Epidermal melanocyte (primary cell): ENCODE measurements around the gene PLK1.

Experiments
- DNase-seq: peaks from one replicate; pipeline ENCODE4 v3.0.0; 2011; ENCODE audit warnings: low spot score; ENCODE audit not compliant: insufficient read length

Gene PLK1

DNA sequence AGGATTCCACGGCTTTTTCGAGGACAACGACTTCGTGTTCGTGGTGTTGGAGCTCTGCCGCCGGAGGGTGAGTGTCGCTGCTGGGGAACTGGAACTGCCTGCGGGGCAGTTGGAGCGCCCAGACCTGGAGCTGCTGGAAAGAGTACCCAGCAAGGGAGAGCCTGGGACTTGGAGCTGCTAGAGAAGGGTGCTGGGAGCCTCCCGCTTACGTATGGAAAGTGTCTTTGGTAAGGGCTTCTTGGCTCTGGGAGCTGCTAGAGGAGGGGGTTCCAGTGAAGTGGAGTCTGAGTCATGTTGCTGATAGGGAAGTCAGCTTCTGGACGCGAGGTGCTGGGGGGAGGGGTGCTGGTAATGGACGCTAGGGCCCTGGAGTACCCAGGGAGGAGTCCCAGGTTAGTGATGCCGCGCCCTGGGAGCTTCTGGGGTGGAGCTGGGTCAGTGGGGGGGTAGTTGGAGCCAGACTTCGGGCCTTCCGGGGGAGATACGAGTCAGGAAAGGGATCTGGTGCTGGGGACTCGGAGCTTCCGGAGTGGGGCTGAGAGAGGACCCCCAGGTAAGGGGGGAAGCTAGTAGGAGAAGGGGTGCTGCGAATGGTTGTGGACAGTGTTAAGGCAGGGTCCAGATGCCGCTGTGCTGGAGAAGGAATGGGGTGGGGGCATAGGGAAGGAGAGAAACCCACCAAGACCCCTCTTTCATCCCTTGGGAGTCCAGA is 741 bp downstream of the PLK1 start:
- no peak for DNase-seq

GRCh38 chr16:23679986-23680336 is 1.3 kb downstream of the PLK1 start:
- DNase-seq, result no peak

- DNase-seq, result no peak
These were observed 3.5 kb downstream of the PLK1 start for GRCh38 chr16:23682181-23682580.

- DNase-seq, result no peak
These were observed 4.8 kb downstream of the PLK1 start for GRCh38 chr16:23683487-23683886.

- no peak for DNase-seq
These were observed 8.5 kb downstream of the PLK1 start for GRCh38 chr16:23687034-23687808.

DNA sequence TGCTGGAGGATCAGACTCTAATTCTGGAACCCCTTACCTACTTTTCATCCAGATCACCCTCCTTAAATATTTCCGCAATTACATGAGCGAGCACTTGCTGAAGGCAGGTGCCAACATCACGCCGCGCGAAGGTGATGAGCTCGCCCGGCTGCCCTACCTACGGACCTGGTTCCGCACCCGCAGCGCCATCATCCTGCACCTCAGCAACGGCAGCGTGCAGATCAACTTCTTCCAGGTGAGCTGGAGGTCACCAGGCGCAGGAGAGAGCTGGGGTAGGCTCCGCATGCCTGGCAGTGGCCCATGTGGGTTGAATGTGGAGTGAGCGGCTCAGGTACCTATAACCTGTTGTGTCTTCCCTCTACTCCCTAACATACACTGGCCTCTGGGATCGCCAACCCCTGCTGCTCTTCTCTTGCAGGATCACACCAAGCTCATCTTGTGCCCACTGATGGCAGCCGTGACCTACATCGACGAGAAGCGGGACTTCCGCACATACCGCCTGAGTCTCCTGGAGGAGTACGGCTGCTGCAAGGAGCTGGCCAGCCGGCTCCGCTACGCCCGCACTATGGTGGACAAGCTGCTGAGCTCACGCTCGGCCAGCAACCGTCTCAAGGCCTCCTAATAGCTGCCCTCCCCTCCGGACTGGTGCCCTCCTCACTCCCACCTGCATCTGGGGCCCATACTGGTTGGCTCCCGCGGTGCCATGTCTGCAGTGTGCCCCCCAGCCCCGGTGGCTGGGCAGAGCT is 10.9 kb downstream of the PLK1 start:
- no peak for DNase-seq

DNA sequence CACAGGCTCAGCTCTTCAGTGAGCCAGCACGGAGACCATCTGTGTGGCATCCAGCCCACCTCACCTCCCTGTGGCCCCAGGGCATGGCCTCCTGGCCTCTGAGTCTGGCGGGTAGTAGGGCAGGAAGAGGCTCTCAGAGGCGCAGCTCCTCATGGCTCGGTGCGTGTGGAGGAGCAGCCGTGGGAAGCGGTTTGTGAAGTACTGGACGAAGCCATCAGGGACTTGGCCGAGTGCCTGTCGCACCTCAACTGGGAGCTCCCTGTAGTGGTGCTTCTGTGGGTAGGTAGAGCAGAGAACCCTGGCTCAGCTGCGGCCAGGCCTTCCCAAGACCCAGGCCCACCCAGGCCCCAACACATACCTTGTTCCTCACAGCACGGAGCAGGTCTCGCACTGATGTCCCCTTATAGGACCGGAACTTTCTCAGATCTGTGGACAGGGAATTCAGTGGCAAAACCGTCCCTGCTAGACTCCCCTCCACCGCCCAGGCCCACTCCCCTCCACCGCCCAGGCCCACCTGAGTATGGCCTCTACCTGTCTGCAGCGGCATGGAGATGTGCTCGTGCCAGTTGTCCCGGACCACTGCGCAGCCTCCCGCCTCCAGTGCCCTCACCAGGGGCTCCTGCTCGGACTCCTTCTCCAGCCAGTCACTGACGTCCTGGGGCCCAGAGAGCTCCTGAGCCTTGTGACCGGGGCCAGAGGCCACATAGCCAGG is 12.2 kb downstream of the PLK1 start:
- DNase-seq, result no peak

DNA sequence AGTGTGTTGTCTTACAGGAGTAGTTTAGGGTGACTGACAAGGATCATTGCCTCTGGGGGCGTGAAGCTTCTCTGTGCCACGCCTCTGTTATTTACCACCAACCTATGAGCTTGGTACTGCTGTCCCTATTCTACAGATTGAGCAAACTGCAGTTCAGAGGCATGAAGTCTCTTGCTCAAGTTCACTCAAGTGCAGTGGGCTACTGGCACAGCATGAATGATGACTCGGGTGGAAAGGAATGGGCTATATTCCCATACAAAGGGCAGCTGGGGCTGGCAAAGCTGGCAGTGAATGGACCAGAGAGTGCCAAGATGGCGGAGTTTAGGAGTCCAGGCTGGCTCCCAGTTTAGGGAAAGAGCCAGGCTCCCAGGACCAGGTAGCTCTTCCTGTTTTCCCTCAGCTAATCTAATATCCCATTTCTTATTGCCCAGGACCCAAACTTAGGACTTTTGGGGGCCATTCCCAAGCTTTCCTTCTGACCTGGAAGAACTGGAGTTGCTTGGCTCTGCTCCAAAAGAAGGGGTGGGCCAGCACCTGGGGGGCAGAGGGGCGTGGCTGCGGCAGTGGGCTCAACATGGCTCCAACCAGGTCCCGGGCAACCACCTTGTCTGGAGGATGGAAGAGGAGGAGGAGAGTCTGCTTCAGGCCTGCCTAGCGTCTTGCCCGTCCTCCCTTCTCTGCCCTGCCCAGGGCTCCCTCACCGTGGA is 12.9 kb downstream of the PLK1 start:
- DNase-seq, result no peak

DNA sequence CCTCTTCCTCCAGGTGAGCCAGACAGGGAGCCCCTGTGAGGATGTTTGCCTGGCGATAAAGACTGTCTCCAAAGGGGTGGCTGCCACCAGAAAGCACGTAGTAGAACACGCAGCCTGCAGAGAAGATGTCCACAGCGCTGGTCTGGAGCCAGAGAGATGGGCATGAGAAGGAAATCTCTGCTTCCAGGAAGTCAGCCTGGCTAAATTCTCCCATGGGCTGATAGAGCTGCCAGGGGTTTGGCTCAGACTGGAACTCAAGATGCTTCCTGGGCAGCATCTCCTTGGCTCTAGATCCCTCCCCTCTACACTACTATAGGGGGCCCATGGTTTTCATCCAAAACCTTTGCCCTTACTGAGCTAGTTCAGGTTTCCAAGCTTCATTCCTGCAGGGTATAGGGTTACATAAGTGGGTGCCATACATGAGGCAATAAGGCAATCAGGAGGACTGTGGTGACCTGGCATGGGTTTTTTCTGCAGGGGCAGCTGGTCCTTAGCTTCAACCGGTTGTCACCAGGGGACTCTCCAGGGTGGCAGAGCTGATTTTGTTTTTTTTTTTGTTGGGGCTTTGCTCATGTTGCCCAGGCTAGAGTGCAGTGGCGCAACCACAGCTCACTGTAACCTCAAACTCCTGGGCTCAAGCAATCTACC is 13.6 kb downstream of the PLK1 start:
- no peak for DNase-seq

DNA sequence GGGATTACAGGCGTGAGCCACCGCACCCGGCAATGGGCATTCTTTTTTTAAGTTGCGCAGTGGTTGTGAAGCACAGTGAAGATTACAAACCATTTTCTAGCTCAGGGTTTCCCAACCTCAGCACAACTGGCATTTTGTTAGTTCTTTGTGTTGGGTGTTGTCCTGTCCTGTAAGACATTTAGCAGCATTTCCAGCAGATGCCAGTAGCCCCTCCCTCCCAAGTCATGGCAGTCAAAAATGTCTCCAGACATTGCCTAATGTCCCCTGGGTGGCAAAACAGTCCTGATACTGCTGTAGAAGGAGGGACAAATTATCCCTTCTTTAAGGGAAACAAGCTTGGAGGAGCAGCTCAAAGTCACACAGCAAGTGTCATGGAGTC is 15.6 kb downstream of the PLK1 start:
- no peak for DNase-seq

GRCh38 chr16:23694644-23695373 is 16.1 kb downstream of the PLK1 start:
- DNase-seq, result no peak

GRCh38 chr16:23695756-23696155 is 17.1 kb downstream of the PLK1 start:
- DNase-seq, result no peak

DNA sequence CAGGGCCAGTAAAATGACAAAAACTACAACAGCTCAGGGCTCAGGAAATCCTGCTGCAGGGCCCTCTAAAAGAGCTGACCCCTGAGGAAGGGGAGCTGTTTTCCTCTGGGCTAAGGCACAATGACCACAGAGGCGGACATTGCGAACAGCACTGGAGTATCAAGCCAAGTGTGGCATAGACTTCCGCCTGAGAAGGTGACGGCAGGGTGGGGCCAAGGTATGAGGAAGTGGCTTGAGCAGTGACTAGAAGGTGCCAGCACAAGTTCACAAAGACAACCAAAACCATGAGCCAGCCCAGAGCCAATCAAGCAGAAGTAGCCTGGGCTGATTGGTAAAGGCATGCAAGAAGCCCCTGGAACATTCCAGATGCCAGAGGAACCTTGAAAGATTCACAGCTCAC is 20.4 kb downstream of the PLK1 start:
- no peak for DNase-seq

- DNase-seq, result no peak
These were observed 21.4 kb downstream of the PLK1 start for GRCh38 chr16:23700093-23700492.

GRCh38 chr16:23700509-23700908 is 21.8 kb downstream of the PLK1 start:
- DNase-seq, result no peak

DNA sequence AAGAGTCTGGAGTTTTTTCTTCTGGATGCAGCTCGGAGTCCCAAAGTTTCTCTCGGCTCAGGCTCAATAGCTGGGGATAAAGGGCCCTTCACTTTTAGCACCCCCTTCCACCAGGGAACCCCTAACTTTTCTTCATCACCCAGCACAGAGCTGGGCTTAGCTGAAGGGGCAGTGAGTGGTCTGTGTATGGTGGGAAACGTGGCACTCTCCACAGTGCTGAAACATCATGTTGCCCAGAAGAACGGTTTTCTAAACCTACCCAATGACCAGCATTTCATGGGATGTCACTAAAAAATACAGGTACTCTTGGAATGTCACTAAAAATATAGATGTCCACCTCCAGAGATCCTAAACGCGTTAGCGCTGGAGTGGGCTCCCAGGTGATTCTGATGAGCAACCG is 22.4 kb downstream of the PLK1 start:
- DNase-seq, result no peak

DNA sequence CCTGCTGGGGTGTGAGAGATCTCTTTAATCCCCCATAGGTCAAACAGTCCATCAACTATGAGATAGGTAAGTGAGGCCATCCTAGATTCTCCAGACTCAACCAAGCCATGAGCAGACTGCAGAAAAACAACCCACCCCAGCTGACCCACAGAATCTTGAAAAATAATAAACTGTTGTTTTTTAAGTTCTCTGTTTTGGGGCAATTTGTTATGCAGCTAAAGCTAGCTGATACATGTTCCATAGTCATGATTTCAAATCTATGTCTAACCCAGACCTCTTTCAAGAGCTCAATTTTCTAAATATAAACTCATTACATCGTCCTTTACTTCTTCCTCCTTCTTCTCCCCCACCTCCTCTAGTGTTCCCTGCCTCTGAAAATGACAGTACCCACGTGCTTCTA is 24.3 kb downstream of the PLK1 start:
- no peak for DNase-seq

- no peak for DNase-seq
These were observed 26.3 kb downstream of the PLK1 start for GRCh38 chr16:23704772-23705516.

- DNase-seq, result no peak
These were observed 26.8 kb downstream of the PLK1 start for GRCh38 chr16:23705517-23705902.
